GM23338 (cell line): Measurements from ENCODE around the gene SPRED2.

Experiments used
- CREB1 ChIP-seq: fragments of 250-450 bp; sonication (Bioruptor Pico); IDR thresholded peaks from 2 replicates; pipeline ENCODE4 v1.5.0; 2020; ENCODE audit warnings: low read depth, mild to moderate bottlenecking, moderate library complexity
- CTCF ChIP-seq, 2 experiments: fragments of 200-600 bp in 1 of 2; sonication (generic) in 1 of 2; conservative IDR thresholded peaks; 2 replicates each; pipeline versions ENCODE4 v1.5.1 to v1.6.1; 2016 to 2017; ENCODE audit warnings: antibody characterized with exemption in 2 of 2, low read depth in 2 of 2, mild to moderate bottlenecking in 2 of 2, moderate library complexity in 1 of 2
- EZH2 ChIP-seq: fragments of 200-600 bp; sonication (generic); IDR thresholded peaks from one replicate; pipeline ENCODE4 v1.8.0; 2017; ENCODE audit warnings: antibody characterized with exemption, mild to moderate bottlenecking, low read depth; ENCODE audit not compliant: unreplicated experiment
- EZH2phosphoT487 ChIP-seq: fragments of 200-600 bp; sonication (generic); IDR thresholded peaks from one replicate; pipeline ENCODE4 v1.8.1; 2018; ENCODE audit warnings: antibody characterized with exemption; ENCODE audit not compliant: unreplicated experiment
- JUNB ChIP-seq: IDR thresholded peaks from one replicate; pipeline ENCODE4 v1.6.1; 2016; ENCODE audit warnings: antibody characterized with exemption; ENCODE audit not compliant: unreplicated experiment
- POLR2AphosphoS5 ChIP-seq: IDR thresholded peaks from 2 replicates; pipeline ENCODE4 v1.6.1; 2016; ENCODE audit warnings: antibody characterized with exemption, low read depth
- ZNF114 ChIP-seq: fragments of 250-450 bp; sonication (Bioruptor Pico); IDR thresholded peaks from 2 replicates; pipeline ENCODE4 v1.5.0; 2020; ENCODE audit warnings: mild to moderate bottlenecking, moderate library complexity
- ZNF331 ChIP-seq: fragments of 250-450 bp; sonication (Bioruptor Pico); IDR thresholded peaks from 2 replicates; pipeline ENCODE4 v1.5.0; 2020; ENCODE audit warnings: low read depth, mild to moderate bottlenecking, moderate library complexity
- TF ChIP-seq, protein P1 (sequence below): IDR thresholded peaks from one replicate; pipeline ENCODE4 v1.6.1; 2018; ENCODE audit warnings: antibody characterized with exemption; ENCODE audit not compliant: unreplicated experiment
- TF ChIP-seq, protein P2 (sequence below): IDR thresholded peaks from 2 replicates; pipeline ENCODE4 v1.6.1; 2016; ENCODE audit warnings: antibody characterized with exemption

- no peak for TF ChIP-seq JUNB
- TF ChIP-seq POLR2AphosphoS5: no peak
- TF ChIP-seq CTCF (conservative IDR thresholded peaks at IDR 0.05; ENCODE audit: low read depth in 2 of 2): no peak
- TF ChIP-seq CREB1 (CRISPR knock-in tag): no peak
- no peak for TF ChIP-seq EZH2phosphoT487
- TF ChIP-seq EZH2: no peak
- TF ChIP-seq, protein P1, sequence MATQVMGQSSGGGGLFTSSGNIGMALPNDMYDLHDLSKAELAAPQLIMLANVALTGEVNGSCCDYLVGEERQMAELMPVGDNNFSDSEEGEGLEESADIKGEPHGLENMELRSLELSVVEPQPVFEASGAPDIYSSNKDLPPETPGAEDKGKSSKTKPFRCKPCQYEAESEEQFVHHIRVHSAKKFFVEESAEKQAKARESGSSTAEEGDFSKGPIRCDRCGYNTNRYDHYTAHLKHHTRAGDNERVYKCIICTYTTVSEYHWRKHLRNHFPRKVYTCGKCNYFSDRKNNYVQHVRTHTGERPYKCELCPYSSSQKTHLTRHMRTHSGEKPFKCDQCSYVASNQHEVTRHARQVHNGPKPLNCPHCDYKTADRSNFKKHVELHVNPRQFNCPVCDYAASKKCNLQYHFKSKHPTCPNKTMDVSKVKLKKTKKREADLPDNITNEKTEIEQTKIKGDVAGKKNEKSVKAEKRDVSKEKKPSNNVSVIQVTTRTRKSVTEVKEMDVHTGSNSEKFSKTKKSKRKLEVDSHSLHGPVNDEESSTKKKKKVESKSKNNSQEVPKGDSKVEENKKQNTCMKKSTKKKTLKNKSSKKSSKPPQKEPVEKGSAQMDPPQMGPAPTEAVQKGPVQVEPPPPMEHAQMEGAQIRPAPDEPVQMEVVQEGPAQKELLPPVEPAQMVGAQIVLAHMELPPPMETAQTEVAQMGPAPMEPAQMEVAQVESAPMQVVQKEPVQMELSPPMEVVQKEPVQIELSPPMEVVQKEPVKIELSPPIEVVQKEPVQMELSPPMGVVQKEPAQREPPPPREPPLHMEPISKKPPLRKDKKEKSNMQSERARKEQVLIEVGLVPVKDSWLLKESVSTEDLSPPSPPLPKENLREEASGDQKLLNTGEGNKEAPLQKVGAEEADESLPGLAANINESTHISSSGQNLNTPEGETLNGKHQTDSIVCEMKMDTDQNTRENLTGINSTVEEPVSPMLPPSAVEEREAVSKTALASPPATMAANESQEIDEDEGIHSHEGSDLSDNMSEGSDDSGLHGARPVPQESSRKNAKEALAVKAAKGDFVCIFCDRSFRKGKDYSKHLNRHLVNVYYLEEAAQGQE: no peak
- TF ChIP-seq, protein P2, sequence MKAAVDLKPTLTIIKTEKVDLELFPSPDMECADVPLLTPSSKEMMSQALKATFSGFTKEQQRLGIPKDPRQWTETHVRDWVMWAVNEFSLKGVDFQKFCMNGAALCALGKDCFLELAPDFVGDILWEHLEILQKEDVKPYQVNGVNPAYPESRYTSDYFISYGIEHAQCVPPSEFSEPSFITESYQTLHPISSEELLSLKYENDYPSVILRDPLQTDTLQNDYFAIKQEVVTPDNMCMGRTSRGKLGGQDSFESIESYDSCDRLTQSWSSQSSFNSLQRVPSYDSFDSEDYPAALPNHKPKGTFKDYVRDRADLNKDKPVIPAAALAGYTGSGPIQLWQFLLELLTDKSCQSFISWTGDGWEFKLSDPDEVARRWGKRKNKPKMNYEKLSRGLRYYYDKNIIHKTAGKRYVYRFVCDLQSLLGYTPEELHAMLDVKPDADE: no peak
- TF ChIP-seq ZNF331 (CRISPR knock-in tag): no peak
- TF ChIP-seq ZNF114: no peak
Observed at GRCh38 chr2:65340898-65341681, 91.3 kb downstream of the SPRED2 start.
